Osteocyte (in vitro differentiated cells): ENCODE results near the gene TPD52L3. TPM values are rescaled to one million over a fixed set of nuclear protein-coding genes. Genes with fewer than 3 reads are reported as not detected.

ENCODE experiments used
- DNase-seq: peaks from one replicate; pipeline ENCODE4 v3.0.0; 2021; ENCODE audit warnings: mixed read lengths; ENCODE audit not compliant: unreplicated experiment; ENCODE audit errors: extremely low spot score
- H3K27ac Mint-ChIP-seq: one replicate; pipeline ENCODE4 v1.8.0; 2021; ENCODE audit warnings: mild to moderate bottlenecking, mixed read lengths; ENCODE audit not compliant: unreplicated experiment
- H3K27me3 Mint-ChIP-seq: one replicate; pipeline ENCODE4 v1.8.0; 2021; ENCODE audit warnings: mixed read lengths; ENCODE audit not compliant: unreplicated experiment
- H3K36me3 Mint-ChIP-seq: one replicate; pipeline ENCODE4 v1.8.0; 2021; ENCODE audit warnings: mixed read lengths; ENCODE audit not compliant: unreplicated experiment
- H3K4me1 Mint-ChIP-seq: one replicate; pipeline ENCODE4 v1.8.0; 2021; ENCODE audit warnings: mixed read lengths; ENCODE audit not compliant: unreplicated experiment
- H3K4me3 Mint-ChIP-seq: one replicate; pipeline ENCODE4 v1.8.0; 2021; ENCODE audit warnings: mild to moderate bottlenecking, moderate library complexity, mixed read lengths; ENCODE audit not compliant: unreplicated experiment
- H3K9me3 Mint-ChIP-seq: one replicate; pipeline ENCODE4 v1.8.0; 2021; ENCODE audit warnings: mixed read lengths; ENCODE audit not compliant: unreplicated experiment
- long read RNA-seq: library from polyadenylated mRNA; unstranded; transcript quantifications from one replicate; pipeline ENCODE4 v2.0.0, GENCODE V29; 2021
- total RNA-seq: library from RNA; stranded (reverse); gene quantifications from 2 replicates; pipeline ENCODE4 v1.2.1, GENCODE V29; 2021
- TF ChIP-seq, protein P1 (sequence below): fragments of 200-600 bp; sonication (generic); IDR thresholded peaks from 2 replicates; pipeline ENCODE4 v1.5.0; 2021; ENCODE audit warnings: antibody characterized with exemption, mild to moderate bottlenecking, moderate library complexity

TPD52L3 gene
- not detected in 2 replicates for total RNA-seq
- long read RNA-seq = 0 reads

DNA sequence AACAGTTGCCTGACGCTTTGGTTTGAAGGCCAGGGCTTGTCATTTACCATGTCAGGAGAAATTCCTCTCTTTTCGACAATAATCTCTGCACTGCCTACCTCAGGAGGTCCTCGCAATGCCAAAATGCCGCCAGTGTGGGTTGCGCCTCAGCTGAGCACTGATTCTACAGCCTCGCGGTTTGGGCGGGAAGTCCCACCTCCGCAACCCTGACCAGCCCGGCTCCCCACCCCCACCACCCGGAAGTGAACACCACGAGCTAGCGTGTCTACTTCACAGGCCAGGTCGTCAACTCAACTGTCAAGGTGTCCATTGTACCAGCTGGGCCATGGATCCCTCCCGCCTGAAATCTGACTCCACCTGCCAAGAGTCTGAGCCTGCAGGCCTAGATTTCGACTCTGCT lies at the start of gene TPD52L3:
TPD52L3 (plus strand) TSS at position 273 of the 400 bp plus-strand sequence. CDS start 221 bp downstream, outside the sequence.
- Mint-ChIP-seq H3K9me3 (no peaks in the 10 kb centered on the region), H3K27ac (no peak within 1 kb of the TSS), H3K4me3 (no peak within 1 kb of the TSS), H3K36me3 (no peaks in the 10 kb centered on the region), H3K4me1 (no peaks in the 10 kb centered on the region), H3K27me3 (peaks cover 33% of the 10 kb centered on the region)
- DNase-seq = no peak
- TF ChIP-seq, protein P1, sequence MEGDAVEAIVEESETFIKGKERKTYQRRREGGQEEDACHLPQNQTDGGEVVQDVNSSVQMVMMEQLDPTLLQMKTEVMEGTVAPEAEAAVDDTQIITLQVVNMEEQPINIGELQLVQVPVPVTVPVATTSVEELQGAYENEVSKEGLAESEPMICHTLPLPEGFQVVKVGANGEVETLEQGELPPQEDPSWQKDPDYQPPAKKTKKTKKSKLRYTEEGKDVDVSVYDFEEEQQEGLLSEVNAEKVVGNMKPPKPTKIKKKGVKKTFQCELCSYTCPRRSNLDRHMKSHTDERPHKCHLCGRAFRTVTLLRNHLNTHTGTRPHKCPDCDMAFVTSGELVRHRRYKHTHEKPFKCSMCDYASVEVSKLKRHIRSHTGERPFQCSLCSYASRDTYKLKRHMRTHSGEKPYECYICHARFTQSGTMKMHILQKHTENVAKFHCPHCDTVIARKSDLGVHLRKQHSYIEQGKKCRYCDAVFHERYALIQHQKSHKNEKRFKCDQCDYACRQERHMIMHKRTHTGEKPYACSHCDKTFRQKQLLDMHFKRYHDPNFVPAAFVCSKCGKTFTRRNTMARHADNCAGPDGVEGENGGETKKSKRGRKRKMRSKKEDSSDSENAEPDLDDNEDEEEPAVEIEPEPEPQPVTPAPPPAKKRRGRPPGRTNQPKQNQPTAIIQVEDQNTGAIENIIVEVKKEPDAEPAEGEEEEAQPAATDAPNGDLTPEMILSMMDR = no peak

GRCh38 chr9:6301858-6302257 lies 26.3 kb upstream of the TPD52L3 start:
- no peak overlapping the region for H3K27ac Mint-ChIP-seq
- H3K4me3 Mint-ChIP-seq = no peak overlapping the region
- TF ChIP-seq, protein P1 = no peak
- H3K36me3 Mint-ChIP-seq = no peaks in the 10 kb centered on the region
- H3K27me3 Mint-ChIP-seq = peaks cover 25% of the 10 kb centered on the region
- H3K9me3 Mint-ChIP-seq = no peaks in the 10 kb centered on the region
- DNase-seq = no peak
- no peaks in the 10 kb centered on the region for H3K4me1 Mint-ChIP-seq

DNA sequence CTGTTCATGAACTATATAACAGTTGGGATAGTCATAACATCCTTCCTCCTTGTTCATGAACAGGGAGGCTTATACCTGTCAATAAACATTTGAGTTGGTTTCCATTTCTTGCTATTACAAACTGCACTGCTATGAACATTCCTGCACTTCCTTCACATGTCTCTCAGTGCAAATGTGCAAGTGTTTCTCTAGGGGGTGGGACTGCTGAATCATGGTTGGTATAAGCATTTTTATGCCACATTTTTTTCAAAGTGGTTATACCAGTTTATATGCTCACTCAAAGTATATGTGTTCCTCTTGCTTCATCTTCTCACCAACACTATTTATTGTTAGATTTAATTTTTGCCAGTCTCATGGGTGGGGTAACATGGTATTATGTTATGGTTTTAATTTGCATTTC lies 25.8 kb upstream of the TPD52L3 start:
- no peak for DNase-seq
- no peak overlapping the region for H3K27ac Mint-ChIP-seq
- H3K4me3 Mint-ChIP-seq = no peak overlapping the region

GRCh38 chr9:6304232-6304631 lies 23.9 kb upstream of the TPD52L3 start:
- Mint-ChIP-seq H3K4me3 (no peak overlapping the region), H3K27ac (no peak overlapping the region), H3K4me1 (no peaks in the 10 kb centered on the region), H3K36me3 (no peaks in the 10 kb centered on the region), H3K27me3 (peaks cover 32% of the 10 kb centered on the region), H3K9me3 (no peaks in the 10 kb centered on the region)
- TF ChIP-seq, protein P1 = no peak
- DNase-seq = no peak

More for the DNA sequence above, 25.8 kb upstream of the TPD52L3 start:
- Mint-ChIP-seq H3K4me1 (no peaks in the 10 kb centered on the region), H3K27me3 (peaks cover 27% of the 10 kb centered on the region), H3K36me3 (no peaks in the 10 kb centered on the region), H3K9me3 (no peaks in the 10 kb centered on the region)
- TF ChIP-seq, protein P1 = no peak

GRCh38 chr9:6305954-6306563 lies 22.1 kb upstream of the TPD52L3 start:
- Mint-ChIP-seq H3K27me3 (peaks cover 32% of the 10 kb centered on the region), H3K4me1 (no peaks in the 10 kb centered on the region), H3K36me3 (no peaks in the 10 kb centered on the region), H3K4me3 (no peak overlapping the region), H3K9me3 (no peaks in the 10 kb centered on the region), H3K27ac (no peak overlapping the region)
- DNase-seq = no peak
- TF ChIP-seq, protein P1 = peak; percentile 57
